IPS-18c (cell line): ENCODE measurements around the gene SHC1.
"Not testable (repeated sequence)": the region's sequence is repeated elsewhere in the genome, so short reads cannot be mapped to it uniquely, and the experiment has no call there.

Experiments
- H3K4me3 ChIP-seq: 2 replicates; pipeline ENCODE4 v1.7.0; 2013; ENCODE audit warnings: low read depth, mild to moderate bottlenecking, low read length, moderate library complexity; ENCODE audit not compliant: insufficient read depth
- H3K9me3 ChIP-seq: one replicate; pipeline ENCODE4 v1.6.1; 2013; ENCODE audit warnings: mild to moderate bottlenecking, low read length, moderate library complexity; ENCODE audit not compliant: control insufficient read depth, insufficient read depth

SHC1 gene

GRCh38 chr1:154986736-154987135 lies 16.2 kb upstream of the SHC1 start:
- H3K4me3 ChIP-seq, H3K9me3 ChIP-seq: not testable (repeated sequence)

DNA sequence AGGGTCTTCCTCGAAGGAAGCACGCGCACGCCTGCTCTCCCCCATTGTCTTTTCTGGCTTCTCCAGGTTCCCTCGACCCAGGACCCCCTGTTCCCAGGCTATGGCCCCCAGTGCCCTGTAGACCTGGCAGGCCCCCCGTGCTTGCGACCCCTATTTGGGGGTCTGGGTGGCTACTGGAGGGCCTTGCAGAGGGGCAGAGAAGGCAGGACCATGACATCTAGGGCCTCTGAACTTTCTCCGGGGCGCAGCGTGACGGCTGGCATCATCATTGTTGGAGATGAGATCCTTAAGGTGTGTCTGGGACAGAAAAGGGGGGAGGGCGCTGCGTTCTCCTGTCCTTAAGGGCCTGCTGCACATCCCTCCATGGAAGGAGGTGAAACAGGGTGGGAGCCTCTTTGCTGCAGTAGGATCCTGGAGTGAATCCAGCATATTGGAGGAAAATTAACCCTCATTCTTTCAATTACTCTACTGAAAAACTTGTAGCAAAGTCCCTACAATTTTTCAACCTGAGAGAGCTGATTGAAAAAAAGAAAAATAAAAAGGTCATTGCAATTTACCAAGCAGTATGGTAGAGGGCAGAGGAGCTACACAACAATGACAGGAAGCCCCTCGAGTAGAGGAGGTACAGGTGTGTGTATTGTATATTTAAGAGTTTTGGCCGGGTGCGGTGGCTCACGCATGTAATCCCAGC lies 13.4 kb upstream of the SHC1 start:
- no peaks in the 10 kb centered on the region for H3K9me3 ChIP-seq
- peak overlapping the region; percentile 71 for H3K4me3 ChIP-seq

GRCh38 chr1:154982897-154983648 lies 12.5 kb upstream of the SHC1 start, which contains the start of gene FLAD1:
Gene FLAD1 (plus strand): TSS chr1:154983344. CDS start chr1:154983695, 351 bp downstream.
- H3K4me3 ChIP-seq: peak within 1 kb of the TSS; percentile 71
- H3K9me3 ChIP-seq: no peaks in the 10 kb centered on the region

DNA sequence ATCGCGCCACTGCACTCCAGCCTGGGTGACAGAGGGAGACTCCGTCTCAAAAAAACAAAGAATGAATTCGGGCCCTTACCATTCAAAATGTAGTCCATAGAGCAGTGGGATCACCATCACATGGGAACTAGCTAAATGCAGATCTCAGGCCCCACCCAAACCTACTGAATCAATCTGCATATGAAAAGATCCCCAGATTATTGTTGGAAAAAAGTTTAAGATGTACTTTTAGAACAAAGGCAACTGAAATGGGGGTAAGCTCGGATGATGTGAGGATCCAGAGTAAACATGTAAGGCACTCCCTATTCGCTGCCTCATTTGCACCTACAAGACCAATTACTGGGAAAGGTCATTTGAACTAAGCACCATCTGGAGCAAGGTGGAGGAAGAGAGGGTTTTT lies 11.8 kb upstream of the SHC1 start:
- H3K4me3 ChIP-seq: peak overlapping the region; percentile 34
- H3K9me3 ChIP-seq: no peaks in the 10 kb centered on the region

GRCh38 chr1:154978360-154978759 lies 7.8 kb upstream of the SHC1 start:
- H3K4me3 ChIP-seq: no peak overlapping the region
- H3K9me3 ChIP-seq: no peaks in the 10 kb centered on the region

GRCh38 chr1:154977762-154978161 lies 7.2 kb upstream of the SHC1 start:
- H3K4me3 ChIP-seq, H3K9me3 ChIP-seq: not testable (repeated sequence)

DNA sequence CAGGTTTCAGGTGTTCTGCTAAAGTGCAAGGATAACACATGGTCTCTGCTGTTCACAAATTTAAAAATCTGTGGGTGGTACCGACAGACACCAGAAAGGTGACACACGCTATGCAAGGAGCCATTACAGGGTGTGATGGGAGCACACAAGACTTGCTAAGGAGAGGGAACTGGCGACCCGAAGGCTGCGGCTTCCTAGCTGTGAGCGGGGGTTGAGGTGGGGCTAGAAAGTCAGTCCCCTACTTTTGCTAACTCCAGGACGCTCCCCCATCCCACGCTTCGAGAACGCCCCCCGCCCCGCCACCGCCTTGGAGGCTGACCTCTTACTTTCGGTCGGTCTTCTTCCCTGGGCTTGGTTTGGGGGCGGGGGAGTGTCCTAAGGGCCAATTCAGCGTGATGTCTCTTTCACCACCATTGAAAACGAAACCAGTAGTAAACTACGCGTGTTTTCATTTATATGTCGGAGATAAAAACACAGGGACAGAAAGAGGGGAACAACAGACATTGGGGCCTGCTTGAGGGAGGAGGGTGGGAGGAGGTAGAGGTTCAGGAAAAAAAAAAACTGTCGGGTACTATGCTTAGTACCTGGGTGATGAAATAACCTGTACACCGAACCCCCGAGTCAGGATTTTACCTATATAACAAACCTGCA lies 5.0 kb upstream of the SHC1 start:
- H3K9me3 ChIP-seq: no peaks in the 10 kb centered on the region
- H3K4me3 ChIP-seq: peak overlapping the region; percentile 66

DNA sequence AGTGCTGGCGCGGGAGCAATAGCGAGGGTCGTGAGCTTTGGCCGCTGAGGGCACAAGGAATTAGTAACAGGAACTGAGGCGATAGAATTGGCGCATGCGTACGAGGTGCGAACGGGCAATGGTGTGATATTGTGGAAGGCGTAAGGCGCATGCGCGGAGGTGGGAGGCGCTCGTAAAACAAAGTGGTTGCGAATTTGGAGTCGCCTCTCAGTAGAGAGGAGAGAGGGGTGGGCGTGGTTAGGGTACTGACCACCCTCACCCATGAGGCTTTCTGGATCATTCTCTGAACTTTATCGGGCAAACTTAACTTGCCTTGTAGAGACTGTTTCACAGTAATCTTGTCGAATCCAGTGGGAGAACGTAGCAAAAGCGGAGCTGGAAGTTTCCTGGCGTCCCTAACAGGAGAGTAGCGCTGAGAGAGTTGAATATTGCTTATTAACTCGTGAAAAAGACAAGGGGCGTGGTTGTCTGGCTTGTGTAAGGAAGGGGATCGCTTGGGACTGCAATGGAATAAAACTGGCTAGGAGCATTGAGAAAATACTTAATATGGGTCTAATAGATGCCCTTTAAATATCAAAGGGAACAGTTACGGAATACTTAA lies 4.4 kb upstream of the SHC1 start:
- Histone ChIP-seq H3K9me3 (no peaks in the 10 kb centered on the region), H3K4me3 (peak overlapping the region; percentile 66)

DNA sequence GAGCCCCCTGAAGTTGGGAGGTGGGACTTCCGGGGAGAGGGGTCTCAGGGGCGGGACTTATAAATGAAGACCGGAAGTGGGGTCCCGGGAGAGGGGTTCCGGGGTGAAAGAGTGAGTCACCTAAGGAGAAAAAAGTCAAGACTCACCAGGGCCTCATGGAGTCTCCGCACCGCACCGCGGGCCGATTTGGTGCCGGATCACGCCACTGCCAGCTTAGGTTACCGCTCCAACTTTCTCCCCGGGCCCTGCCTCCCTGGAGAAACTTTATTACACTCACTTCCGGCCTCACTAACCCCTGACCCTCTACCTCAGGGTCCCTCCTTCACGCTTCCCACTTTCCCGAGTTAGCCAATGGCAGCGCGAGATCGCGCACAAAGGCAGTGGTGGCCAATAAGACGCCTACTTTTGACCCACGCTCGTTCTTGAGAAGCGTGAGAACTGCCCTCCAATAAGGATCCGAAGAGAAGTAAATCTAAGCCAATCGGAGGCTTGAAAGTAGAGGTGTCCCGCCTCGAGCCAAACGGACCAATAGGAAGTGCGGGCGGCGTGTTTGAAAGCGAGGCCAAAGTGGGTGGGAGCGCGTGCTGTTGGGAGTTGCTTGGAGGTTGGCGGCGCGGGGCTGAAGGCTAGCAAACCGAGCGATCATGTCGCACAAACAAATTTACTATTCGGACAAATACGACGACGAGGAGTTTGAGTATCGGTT lies 3.7 kb upstream of the SHC1 start, which contains the start of gene CKS1B:
Gene CKS1B (plus strand): TSS at position 580 of the 706 bp plus-strand sequence. CDS start 65 bp downstream, at position 645.
- peak within 1 kb of the TSS; percentile 66 for H3K4me3 ChIP-seq
- no peaks in the 10 kb centered on the region for H3K9me3 ChIP-seq

DNA sequence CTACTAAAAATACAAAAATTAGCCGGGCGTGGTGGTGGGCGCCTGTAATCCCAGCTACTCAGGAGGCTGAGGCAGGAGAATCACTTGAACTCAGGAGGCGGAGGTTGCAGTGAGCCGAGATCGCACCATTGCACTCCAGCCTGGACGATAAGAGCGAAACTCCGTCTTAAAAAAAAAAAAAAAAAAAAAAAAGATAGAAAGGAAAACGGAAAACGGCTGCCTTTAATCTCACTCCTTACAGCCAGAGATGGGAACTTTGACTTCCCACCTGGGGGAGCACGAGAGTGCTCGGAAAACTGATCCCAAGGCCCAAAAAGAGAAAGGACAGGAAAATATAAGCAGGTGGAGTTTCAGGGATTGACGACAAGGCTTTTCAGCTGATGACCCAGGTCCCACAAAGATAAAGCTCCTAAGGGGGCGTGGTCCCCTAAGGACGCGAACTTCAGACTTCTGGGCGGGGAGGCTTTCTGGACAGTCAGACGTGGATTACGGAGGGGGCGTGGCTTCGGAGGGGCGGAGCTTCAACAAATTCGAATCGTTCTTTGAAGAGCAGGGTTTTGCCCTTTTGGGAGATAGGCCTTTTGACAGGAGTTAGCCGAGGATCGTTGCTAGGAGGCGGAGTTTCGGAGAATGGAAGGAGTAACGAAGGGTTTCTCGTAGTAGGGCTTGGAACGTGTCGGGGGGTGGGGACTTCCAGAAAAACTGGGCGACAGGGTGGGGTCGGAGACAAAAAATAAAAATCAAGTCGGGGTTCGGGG lies 3.0 kb upstream of the SHC1 start:
- H3K9me3 ChIP-seq: no peaks in the 10 kb centered on the region
- peak overlapping the region; percentile 66 for H3K4me3 ChIP-seq

DNA sequence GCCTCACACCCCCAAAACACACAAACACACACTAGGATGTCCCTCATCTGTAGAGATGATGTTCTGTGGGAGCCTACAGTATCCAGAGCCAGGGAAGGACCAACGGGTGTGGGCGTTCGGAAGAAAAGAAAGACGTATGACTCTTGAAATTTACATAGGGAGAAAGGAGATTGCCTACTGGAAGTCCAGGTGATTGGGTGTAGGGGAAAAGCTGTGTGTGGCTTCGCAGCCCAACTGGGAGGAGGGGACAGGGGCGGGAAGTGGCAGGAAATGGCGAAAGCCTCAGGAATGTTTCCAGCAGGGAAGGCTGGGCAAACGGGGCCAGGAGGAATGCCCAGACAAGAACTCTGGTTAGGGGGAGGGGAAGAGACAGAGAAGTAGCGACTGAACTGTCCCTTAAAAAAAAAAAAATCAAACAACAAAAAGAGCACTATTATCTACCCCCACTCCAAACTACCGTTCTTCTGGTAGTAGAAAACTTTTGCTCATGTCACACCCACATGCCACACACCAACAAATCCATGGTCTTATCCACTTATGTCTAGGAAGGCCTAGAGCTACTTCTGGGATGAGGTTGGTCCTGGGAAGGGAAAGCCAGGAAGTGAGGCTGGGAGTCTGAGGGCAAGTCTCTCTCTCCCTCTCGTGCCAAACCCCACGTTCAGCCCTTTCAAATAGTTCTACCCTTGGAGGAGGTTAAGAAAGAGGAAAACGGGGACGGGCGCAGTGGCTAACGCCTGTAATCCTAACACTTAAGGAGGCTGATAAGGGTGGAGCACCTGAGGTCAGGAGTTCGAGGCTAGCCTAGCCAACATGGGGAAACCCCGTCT lies 2.2 kb upstream of the SHC1 start:
- Histone ChIP-seq H3K9me3 (no peaks in the 10 kb centered on the region), H3K4me3 (peak overlapping the region; percentile 41)

- Histone ChIP-seq H3K4me3 (peak overlapping the region; percentile 15; the same call in 1 of the 2 replicates), H3K9me3 (no peaks in the 10 kb centered on the region)
Measured at GRCh38 chr1:154972213-154972516, 1.6 kb upstream of the SHC1 start.

GRCh38 chr1:154971341-154971998 lies 923 bp upstream of the SHC1 start:
- H3K4me3 ChIP-seq: peak overlapping the region; percentile 71

GRCh38 chr1:154969860-154970452 lies 591 bp downstream of the SHC1 start:
- no peaks in the 10 kb centered on the region for H3K9me3 ChIP-seq
- peak overlapping the region; percentile 71 for H3K4me3 ChIP-seq

More at GRCh38 chr1:154971341-154971998, 923 bp upstream of the SHC1 start:
- H3K9me3 ChIP-seq: no peaks in the 10 kb centered on the region

GRCh38 chr1:154969246-154969645 lies 1.3 kb downstream of the SHC1 start:
- H3K4me3 ChIP-seq: peak overlapping the region; percentile 71
- H3K9me3 ChIP-seq: no peaks in the 10 kb centered on the region
